OCI-LY3 (cell line): ENCODE data around the gene CACNG4.

Experiments used
- EZH2phosphoT487 ChIP-seq: fragments of 200-600 bp; shearing (Covaris generic); IDR thresholded peaks from 2 replicates; pipeline ENCODE4 v1.6.1; 2018; ENCODE audit warnings: antibody characterized with exemption, mixed run types, low read depth
- TF ChIP-seq, protein P1 (sequence below): fragments of 200-600, 300-600 bp; sonication (generic); IDR thresholded peaks from 2 replicates; pipeline ENCODE4 v1.5.1; 2014; ENCODE audit warnings: antibody characterized with exemption, low read length, low read depth

DNA sequence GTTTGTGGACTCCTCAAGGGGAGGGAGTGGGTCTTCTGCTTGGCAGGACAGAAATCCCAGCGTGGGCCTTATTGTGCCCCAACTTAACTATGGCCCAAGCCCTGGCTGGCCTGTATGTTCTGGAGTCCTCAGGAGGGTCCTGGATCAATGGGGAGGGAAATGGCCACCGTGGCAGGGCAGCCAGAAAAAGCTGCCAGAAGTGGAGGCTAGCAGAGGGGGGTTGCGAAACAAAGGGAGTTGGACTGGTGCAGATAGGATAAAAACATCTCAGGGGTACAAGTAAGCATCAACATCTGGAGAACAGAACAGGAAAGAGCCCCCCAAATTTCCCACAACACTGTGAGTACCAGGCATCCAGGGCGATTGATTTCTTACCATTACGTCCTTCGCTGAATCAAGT lies 76.1 kb downstream of the CACNG4 start:
- TF ChIP-seq, protein P1, sequence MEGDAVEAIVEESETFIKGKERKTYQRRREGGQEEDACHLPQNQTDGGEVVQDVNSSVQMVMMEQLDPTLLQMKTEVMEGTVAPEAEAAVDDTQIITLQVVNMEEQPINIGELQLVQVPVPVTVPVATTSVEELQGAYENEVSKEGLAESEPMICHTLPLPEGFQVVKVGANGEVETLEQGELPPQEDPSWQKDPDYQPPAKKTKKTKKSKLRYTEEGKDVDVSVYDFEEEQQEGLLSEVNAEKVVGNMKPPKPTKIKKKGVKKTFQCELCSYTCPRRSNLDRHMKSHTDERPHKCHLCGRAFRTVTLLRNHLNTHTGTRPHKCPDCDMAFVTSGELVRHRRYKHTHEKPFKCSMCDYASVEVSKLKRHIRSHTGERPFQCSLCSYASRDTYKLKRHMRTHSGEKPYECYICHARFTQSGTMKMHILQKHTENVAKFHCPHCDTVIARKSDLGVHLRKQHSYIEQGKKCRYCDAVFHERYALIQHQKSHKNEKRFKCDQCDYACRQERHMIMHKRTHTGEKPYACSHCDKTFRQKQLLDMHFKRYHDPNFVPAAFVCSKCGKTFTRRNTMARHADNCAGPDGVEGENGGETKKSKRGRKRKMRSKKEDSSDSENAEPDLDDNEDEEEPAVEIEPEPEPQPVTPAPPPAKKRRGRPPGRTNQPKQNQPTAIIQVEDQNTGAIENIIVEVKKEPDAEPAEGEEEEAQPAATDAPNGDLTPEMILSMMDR: no peak
- no peak for TF ChIP-seq EZH2phosphoT487
